K562 (cell line): ENCODE measurements around the gene PJA1. TPM values are rescaled to one million over a fixed set of nuclear protein-coding genes. Genes with fewer than 3 reads are reported as not detected.

ENCODE experiments used
- ATAC-seq: fragments of 200-7000 bp; cut with Tn5 transposase; 3 replicates; pipeline ENCODE4 v1.9.1; 2020; ENCODE audit warnings: moderate library complexity
- BruUV-seq: library from RNA; stranded (reverse); fragments of 400-500 nt; replicated peaks from 2 replicates; lab custom pipeline; 2021; lab: Mats Ljungman, UMichigan
- CTCF ChIA-PET: fragments of 300-600 bp; formaldehyde crosslinking; extraction: SDS; loops from one replicate; lab custom pipeline; 2021; ENCODE audit warnings: low intra/inter-chr PET ratio; lab: Yijun Ruan, JAX
- POLR2A ChIA-PET: fragments of 300-600, 350-650 bp; sonication (Branson Sonifier 250); formaldehyde crosslinking; extraction: SDS; loops from one replicate; lab custom pipeline; 2021; ENCODE audit warnings: antibody characterized with exemption, inconsistent platforms; lab: Yijun Ruan, JAX
- DNase-seq, 4 experiments: peaks; one replicate each; pipeline versions ENCODE4 v3.0.0 to v3.0.0-alpha.2; 2011 to 2018; ENCODE audit warnings: low spot score in 3 of 4, mixed read lengths in 3 of 4; ENCODE audit errors: extremely low read depth in 1 of 4
- FAIRE-seq: peaks from 2 replicates; lab custom pipeline; 2011; peaks lifted over from hg19 to GRCh38; lab: Jason Lieb, UNC
- H2AFZ ChIP-seq: 2 replicates; pipeline ENCODE4 v1.6.0; 2011; ENCODE audit warnings: low read depth, low read length, control low read depth, inconsistent platforms
- H3K27ac ChIP-seq: fragments of 200-600 bp; 3 replicates; pipeline ENCODE4 v1.8.0; 2011; ENCODE audit warnings: low read depth, mild to moderate bottlenecking, control low read depth, inconsistent platforms, low read length, moderate library complexity, mixed read lengths; ENCODE audit errors: extremely low read depth
- H3K27me3 ChIP-seq, 2 experiments: fragments of 300-600 bp in 1 of 2; 2 replicates in 1 of 2; 3 replicates in 1 of 2; pipeline versions ENCODE4 v1.6.0 to v1.8.0; 2011; ENCODE audit warnings: inconsistent platforms in 2 of 2, low read length in 2 of 2, mild to moderate bottlenecking in 1 of 2, mixed read lengths in 1 of 2, moderate library complexity in 1 of 2; ENCODE audit not compliant: control insufficient read depth in 2 of 2, insufficient read depth in 2 of 2
- H3K36me3 ChIP-seq: fragments of 300-600 bp; 3 replicates; pipeline ENCODE4 v1.8.0; 2011; ENCODE audit warnings: mild to moderate bottlenecking, low read length, inconsistent platforms; ENCODE audit not compliant: control insufficient read depth, insufficient read depth
- H3K4me1 ChIP-seq, 2 experiments: fragments of 200-600 bp in 1 of 2; replicated peaks in 1 of 2; 2 replicates in 1 of 2; 3 replicates in 1 of 2; pipeline versions ENCODE4 v1.5.1 to v1.8.0; 2011; ENCODE audit warnings: inconsistent platforms in 2 of 2, low read length in 2 of 2, mild to moderate bottlenecking in 1 of 2, mixed read lengths in 1 of 2, moderate library complexity in 1 of 2; ENCODE audit not compliant: control insufficient read depth in 2 of 2, insufficient read depth in 2 of 2
- H3K4me2 ChIP-seq: 2 replicates; pipeline ENCODE4 v1.6.1; 2011; ENCODE audit warnings: low read length, control low read depth, inconsistent platforms, mixed read lengths; ENCODE audit not compliant: insufficient read depth
- H3K4me3 ChIP-seq: fragments of 200-600 bp; sonication (generic), shearing (Covaris generic); 2 replicates; pipeline ENCODE4 v1.5.1; 2016; ENCODE audit warnings: control low read depth, inconsistent platforms
- H3K79me2 ChIP-seq: fragments of 200-600 bp; 3 replicates; pipeline ENCODE4 v1.8.0; 2011; ENCODE audit warnings: low read length, inconsistent platforms; ENCODE audit not compliant: control insufficient read depth, insufficient read depth
- H3K9ac ChIP-seq, 2 experiments: 2 replicates each; pipeline versions ENCODE4 v1.6.0 to v1.6.1; 2011; ENCODE audit warnings: low read depth in 2 of 2, low read length in 2 of 2, control low read depth in 1 of 2, inconsistent platforms in 1 of 2, mild to moderate bottlenecking in 1 of 2, mixed read lengths in 1 of 2; ENCODE audit not compliant: insufficient read depth in 1 of 2
- H3K9me1 ChIP-seq: one replicate; pipeline ENCODE4 v1.6.0; 2011; ENCODE audit warnings: inconsistent platforms, mild to moderate bottlenecking, low read length, moderate library complexity; ENCODE audit not compliant: control insufficient read depth, insufficient read depth
- H3K9me3 ChIP-seq: replicated peaks from 2 replicates; pipeline ENCODE4 v1.5.1; 2011; ENCODE audit warnings: low read depth, low read length, inconsistent platforms; ENCODE audit not compliant: control insufficient read depth, insufficient read depth
- H4K20me1 ChIP-seq: replicated peaks from 2 replicates; pipeline ENCODE4 v1.6.1; 2011; ENCODE audit warnings: low read length, inconsistent platforms, mixed read lengths; ENCODE audit not compliant: control insufficient read depth, insufficient read depth
- BCOR ChIP-seq: fragments of 450-650 bp; IDR thresholded peaks from 2 replicates; pipeline ENCODE4 v1.6.1; 2016
- CXXC5 ChIP-seq: fragments of 250-450 bp; sonication (Bioruptor Pico); IDR thresholded peaks from 2 replicates; pipeline ENCODE4 v1.8.0; 2022; ENCODE audit warnings: inconsistent platforms, mild to moderate bottlenecking, moderate library complexity
- MAFG ChIP-seq: fragments of 450-650 bp; conservative IDR thresholded peaks from 2 replicates; pipeline ENCODE4 v1.6.1; 2016; ENCODE audit warnings: missing genetic modification characterization, missing compliant biosample characterization
- ZNF174 ChIP-seq: fragments of 250-450 bp; sonication (Bioruptor Pico); IDR thresholded peaks from 2 replicates; pipeline ENCODE4 v1.4.0; 2020; ENCODE audit warnings: mild to moderate bottlenecking
- ZNF175 ChIP-seq: fragments of 200-800 bp; sonication (Bioruptor generic); IDR thresholded peaks from 2 replicates; pipeline ENCODE4 v1.6.1; 2016; ENCODE audit warnings: low read depth, mild to moderate bottlenecking, missing genetic modification characterization, missing compliant biosample characterization
- WGBS: fragments of 100-300 bp; shearing (Covaris generic); methylation state at CpG from one replicate; pipeline ENCODE4 v1.1.6; 2016; ENCODE audit warnings: low coverage, mixed read lengths; ENCODE audit not compliant: insufficient coverage; ENCODE audit errors: missing lambda C conversion rate; 5-methylcytosine and 5-hydroxymethylcytosine counted together
- in situ Hi-C: fragments of 300-500 bp; cut with MboI; formaldehyde crosslinking; loops from 4 replicates; pipeline ENCODE4 v1.15.0; 2018; ENCODE audit warnings: inconsistent platforms, mixed read lengths
- intact Hi-C: fragments of 100-400 bp; cut with micrococcal nuclease; formaldehyde crosslinking; loops from 2 replicates; pipeline ENCODE4 v1.14.2; 2022
- polyA plus RNA-seq, 8 experiments: library from polyadenylated mRNA; depleted of rRNA in 4 of 8; stranded (reverse) in 5 of 8; unstranded in 3 of 8; fragments of >200 nt; fragmentation: Nextera tagmentation in 2 of 8; fragmentation: Illumina TruSeq in 1 of 8; extraction: Ambion mirVana in 2 of 8; extraction: Trizol in 1 of 8; gene quantifications; 2 replicates each; pipeline versions ENCODE4 v1.2.1 to v1.2.3, GENCODE V29; 2011 to 2014; ENCODE audit warnings: inconsistent platforms in 1 of 8, missing spikeins in 1 of 8
- total RNA-seq, 7 experiments: library from RNA; depleted of rRNA in 6 of 7; stranded (reverse); fragments of >200 nt in 6 of 7; fragmentation: Illumina TruSeq in 2 of 7; extraction: Trizol in 2 of 7; gene quantifications; 2 replicates each; pipeline versions ENCODE4 v1.2.1 to v1.2.3, GENCODE V29; 2011 to 2021; ENCODE audit warnings: low replicate concordance in 1 of 7
- TF ChIP-seq, protein P1 (sequence below): fragments of 450-650 bp; IDR thresholded peaks from 2 replicates; pipeline ENCODE4 v1.6.1; 2016

Gene PJA1
- total and polyA plus RNA-seq, 9 of the 15 experiments (the other 6 are each of a cell fraction or from before 2014, with no cell fraction given): 1.6 to 6.0 (median 4.0) TPM

GRCh38 chrX:69133921-69134542, 31.2 kb downstream of the PJA1 start (continued):
- TF ChIP-seq, protein P1, sequence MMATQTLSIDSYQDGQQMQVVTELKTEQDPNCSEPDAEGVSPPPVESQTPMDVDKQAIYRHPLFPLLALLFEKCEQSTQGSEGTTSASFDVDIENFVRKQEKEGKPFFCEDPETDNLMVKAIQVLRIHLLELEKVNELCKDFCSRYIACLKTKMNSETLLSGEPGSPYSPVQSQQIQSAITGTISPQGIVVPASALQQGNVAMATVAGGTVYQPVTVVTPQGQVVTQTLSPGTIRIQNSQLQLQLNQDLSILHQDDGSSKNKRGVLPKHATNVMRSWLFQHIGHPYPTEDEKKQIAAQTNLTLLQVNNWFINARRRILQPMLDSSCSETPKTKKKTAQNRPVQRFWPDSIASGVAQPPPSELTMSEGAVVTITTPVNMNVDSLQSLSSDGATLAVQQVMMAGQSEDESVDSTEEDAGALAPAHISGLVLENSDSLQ: no peak
- TF ChIP-seq, all 486 proteins: peak for 5

GRCh38 chrX:69131886-69132285, 33.4 kb downstream of the PJA1 start:
- TF ChIP-seq ZNF174 (no peak), BCOR (no peak), MAFG (tag) (no peak), CXXC5 (CRISPR knock-in tag) (no peak), ZNF175 (CRISPR knock-in tag) (no peak)
- TF ChIP-seq, all 486 proteins: peak for 0
- no peak overlapping the region for H3K27ac ChIP-seq
- ATAC-seq (no peak), FAIRE-seq (no peak), DNase-seq (no peak)
- H3K27me3 ChIP-seq: peaks cover 0 to 56% of the 10 kb centered on the region in 2 experiments; a peak in 3 of 5 replicates
- ChIA-PET POLR2A (interaction anchor here (1.5 kb wide), 1 partner anchor 9 kb away, joined by 7 read pairs; no protein-coding TSS in a partner anchor), CTCF (no interaction called here)
- H3K4me3 ChIP-seq: no peak overlapping the region
- H4K20me1 ChIP-seq: 0 out of 2 replicates have a peak, but pooled peaks cover 3% of the 10 kb centered on the region
- H3K36me3 ChIP-seq: no peaks in the 10 kb centered on the region
- intact Hi-C loops (no loop called here), in situ Hi-C loops (no loop called here)
- H3K9me1 ChIP-seq: no peaks in the 10 kb centered on the region
- H2AFZ ChIP-seq: no peak overlapping the region
- no peak overlapping the region for H3K9ac ChIP-seq
- 0% methylated on average over 5 of the region's 5 CpGs for WGBS
- H3K79me2 ChIP-seq: no peaks in the 10 kb centered on the region
- BruUV-seq: no TSS peak
- H3K4me2 ChIP-seq: no peak overlapping the region
- peaks cover 0 to 13% of the 10 kb centered on the region in 2 experiments; a peak in 2 of 5 replicates for H3K4me1 ChIP-seq
- no peaks in the 10 kb centered on the region for H3K9me3 ChIP-seq
